GM21619 (cell line): ENCODE measurements around the gene KCTD1.

Source experiments
- ATAC-seq: cut with Tn5 transposase; IDR thresholded peaks from one replicate; pipeline ENCODE4 v1.9.1; 2021; ENCODE audit not compliant: unreplicated experiment

The KCTD1 gene

DNA sequence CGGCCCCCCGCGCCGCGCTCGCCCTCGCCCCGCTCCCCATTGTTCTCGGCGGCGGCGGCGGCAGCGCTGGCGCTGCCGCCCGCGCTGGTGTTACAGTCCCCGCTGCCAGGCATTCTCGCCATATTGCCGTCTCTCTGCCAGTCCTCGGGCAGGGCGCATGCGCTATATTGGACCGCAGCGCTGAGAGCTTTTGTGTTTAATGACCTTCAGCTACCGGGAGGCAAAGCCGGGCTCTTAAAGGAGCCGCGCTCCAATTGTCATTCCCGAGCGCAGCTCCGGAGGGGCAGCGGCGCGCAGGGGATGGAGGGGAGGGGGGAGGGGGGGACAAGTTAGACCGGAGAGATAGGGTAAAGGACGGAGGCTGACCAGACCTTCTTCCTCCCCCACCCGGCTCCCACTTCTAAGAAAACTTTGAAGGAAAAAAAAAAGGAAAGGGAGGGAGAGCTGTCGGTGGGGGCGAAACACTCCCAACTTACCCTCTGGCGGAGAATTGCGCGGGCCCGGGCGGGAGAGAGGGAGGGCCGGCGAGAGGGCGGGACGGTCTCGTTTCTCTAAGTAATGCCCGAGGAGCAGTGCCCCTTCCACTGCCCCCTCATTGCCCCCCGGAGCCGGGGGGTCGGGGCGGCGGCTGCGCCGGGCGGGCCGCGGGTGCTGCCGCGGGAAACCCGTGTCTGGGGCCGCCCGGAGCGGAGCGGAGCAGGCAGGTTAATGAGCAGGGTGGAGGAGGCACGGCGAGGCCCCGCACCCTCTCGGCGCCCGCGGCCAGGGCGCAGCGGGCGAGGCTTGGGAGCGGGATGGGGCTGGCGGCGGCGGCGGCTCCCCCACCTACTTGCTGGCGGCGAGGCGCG, at the start of gene KCTD1:
Gene KCTD1 (minus strand): TSS at position 139 of the 848 bp plus-strand sequence. CDS start 17 bp downstream, at position 122.
- ATAC-seq: peak; percentile 34

DNA sequence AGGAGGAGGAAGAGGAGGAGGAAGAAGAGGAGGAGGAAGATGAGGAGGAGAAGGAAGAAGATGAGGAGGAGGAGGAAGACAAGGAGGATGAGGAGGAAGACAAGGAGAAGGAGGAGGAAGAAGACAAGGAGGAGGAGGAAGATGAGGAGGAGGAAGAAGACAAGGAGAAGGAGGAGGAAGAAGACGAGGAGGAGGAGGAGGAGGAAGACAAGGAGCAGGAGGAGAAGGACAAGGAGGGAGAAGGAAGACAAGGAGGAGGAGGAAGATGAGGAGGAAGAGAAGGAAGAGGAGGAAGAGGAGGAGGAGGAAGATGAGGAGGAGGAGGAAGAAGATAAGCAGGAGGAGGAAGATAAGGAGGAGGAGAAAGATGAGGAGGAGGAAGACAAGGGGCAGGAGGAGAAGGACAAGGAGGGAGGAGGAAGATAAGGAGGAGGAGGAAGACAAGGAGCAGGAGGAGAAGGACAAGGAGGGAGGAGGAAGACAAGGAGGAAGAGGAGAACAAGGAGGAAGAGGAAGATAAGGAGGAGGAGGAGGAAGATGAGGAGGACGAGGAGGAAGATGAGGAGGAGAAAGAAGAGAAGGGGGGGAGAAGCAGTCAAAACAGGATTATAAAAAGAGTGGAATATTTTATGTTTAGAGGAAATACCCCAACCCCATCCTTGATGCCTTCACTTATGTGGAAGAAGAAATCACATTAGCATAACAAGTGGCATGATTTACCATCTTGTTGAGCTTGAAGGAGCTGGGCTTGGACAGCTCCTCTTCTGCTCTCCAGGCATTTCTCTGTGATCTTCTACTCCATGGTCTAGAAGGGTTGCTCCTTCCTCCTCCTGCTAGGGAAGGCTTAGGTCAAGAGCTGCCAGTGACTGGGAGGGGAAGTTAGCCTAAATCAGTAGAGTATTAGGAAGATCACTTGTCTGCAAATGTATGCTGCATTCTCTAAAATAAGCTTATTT, 45.3 kb upstream of the KCTD1 start:
- ATAC-seq: no peak

DNA sequence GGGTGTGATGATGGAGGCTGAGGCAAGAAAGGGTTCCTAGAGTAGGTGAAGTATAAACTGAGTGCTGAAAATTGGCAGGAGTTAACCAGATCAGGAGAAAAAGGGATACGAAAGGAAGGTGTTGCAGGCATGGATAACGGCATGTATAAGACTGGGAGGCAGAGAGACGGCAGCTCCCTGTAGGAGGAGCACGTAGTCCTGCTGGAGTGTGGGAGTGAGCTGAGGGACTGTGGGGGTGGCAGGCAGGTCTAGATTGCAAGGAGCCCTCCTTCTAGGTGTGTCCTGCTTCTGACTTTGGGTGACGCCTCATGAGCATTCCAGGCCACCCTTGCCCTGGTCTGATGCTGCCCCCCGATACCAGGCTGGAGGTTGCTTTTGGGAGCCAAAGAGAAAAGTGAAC, 36.4 kb upstream of the KCTD1 start:
- no peak for ATAC-seq

DNA sequence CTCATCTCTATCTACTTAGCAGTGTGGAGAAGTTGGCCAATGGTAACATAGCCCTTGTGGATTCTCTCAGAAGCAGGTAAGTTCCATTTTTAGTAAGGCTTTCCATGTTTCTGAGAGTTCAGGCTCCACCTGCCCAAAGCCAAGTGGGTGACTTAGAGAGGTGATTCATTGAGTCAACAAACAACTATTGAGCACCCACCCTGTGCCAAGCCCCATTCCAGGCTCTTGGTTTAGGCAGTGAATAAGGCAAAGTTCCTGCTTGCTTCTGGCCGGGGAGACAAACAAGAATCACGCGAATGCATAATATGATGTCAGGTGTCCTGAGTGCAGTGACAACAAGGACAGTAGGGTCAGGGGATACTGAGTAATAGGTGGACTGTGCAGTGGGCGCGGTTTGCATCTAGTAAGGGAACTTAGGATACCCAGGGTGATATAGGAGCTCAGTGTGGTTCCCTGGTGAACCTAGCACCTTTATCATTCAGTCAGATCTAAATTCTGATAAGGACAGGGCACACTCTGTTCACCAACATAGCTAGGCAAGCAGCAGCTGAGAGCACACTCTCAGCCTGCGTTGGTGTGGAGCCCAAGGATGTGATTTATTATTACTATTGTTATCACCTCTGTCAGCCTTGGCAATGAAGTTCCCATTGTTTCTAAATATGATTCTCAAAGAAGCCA, 31.7 kb upstream of the KCTD1 start:
- ATAC-seq: no peak

DNA sequence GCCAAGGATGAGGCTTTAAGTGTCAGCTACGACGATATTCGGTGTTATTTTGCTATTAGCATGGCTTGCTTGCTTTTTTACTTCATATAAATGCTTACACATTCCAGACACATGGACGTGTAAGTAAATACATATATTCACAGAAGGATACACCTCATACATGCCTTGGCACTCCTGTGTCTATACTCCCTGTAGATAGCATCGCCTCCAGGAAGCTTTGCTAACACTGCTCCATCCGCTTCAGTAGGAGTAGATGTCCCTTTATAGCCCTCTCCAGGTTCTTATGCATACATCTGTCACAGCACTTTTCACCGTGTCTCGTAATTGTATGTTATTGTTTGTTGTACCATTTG, 27.5 kb upstream of the KCTD1 start:
- ATAC-seq: no peak

DNA sequence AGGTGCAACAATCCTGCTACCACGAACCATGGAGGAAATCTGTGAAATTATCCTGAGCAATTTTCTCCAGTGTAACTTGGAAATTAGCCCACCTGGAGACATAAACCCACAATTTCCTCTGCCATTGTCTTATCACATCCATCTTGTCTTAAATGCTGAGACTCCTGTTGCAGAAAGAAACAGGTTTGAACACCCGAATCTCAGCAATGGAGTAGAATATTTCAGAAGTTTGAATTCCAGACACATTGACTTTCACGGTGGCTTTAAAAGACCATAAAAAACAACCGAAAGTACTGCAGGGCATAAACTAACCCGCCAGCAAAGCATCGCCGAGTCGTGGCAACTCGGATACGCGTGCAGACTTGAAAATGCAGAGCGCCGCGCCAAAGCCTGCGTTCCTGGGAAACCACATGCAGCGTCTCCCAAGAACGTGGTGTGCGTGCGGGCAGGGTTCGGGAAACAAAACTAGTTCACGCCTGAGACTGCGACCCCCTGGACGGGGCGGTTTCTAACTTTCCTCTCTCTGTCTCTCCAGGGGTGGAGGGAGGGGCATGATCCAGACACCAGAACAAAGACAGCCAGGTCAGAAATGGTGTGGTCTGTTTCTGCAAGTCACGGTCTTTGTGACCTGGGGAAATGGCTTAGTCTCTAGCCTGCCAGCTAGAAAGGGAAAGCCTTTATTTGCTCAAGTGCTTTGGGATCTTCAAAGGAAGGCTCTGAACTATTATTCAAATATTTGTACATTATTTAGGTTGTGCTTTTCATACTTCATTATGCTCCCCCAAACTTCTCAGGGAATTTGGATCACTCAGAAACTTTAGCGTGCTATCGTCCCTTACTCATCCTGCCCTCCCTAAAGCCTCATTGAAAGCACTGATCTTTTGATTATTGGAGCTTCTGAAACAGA, 26.9 kb upstream of the KCTD1 start:
- no peak for ATAC-seq

DNA sequence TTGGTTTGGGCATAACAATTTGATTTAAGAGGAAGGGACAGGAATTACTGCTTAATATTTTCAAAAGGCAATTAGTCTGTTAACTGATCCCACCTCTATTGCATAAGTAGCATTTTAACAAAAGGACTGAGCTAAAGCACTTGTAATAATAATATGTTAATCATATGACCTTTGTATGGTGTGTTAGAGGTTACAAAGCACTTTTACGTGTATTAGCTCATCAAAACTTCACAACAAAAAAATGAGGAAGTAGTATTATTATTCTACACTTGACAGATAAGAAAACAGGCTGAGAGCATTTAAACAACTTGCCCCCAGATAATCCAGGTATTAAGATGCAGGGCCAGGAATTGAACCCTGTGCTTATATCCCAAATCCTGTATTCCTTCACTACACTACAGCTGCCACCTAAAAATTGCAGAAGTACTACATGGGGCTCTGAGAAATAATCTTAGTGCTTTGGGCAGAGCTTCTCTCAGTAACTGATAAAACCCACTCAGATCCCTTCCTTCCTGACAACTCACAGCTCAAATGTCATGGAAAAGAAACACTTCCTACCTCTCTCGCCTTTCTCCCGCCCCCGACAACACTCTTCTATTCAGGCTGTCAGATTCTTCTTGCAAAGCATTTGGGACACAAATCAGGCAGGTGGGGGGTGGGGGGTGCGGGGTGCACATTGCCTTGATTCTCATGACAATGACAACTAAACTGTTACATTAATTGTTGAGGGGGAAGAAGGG, 20.7 kb upstream of the KCTD1 start:
- no peak for ATAC-seq

DNA sequence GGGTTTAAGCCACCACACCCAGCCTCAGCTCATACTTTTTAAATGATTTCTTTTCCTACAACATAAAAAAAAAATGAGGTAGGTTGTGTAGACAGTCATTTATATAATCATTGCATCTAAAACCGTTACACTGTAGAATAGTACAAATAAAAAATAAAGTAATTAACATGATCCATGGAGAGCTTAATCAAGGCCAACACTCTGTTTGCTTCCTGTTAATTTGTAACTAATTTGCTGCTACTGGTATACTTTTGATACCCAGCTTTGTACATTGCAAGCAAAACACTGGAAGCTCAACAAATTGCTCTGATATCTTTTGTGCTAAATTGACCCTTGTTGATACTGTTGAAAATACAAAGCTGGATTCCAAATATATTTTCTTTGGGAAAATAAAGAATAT, 20.2 kb upstream of the KCTD1 start:
- ATAC-seq: no peak

DNA sequence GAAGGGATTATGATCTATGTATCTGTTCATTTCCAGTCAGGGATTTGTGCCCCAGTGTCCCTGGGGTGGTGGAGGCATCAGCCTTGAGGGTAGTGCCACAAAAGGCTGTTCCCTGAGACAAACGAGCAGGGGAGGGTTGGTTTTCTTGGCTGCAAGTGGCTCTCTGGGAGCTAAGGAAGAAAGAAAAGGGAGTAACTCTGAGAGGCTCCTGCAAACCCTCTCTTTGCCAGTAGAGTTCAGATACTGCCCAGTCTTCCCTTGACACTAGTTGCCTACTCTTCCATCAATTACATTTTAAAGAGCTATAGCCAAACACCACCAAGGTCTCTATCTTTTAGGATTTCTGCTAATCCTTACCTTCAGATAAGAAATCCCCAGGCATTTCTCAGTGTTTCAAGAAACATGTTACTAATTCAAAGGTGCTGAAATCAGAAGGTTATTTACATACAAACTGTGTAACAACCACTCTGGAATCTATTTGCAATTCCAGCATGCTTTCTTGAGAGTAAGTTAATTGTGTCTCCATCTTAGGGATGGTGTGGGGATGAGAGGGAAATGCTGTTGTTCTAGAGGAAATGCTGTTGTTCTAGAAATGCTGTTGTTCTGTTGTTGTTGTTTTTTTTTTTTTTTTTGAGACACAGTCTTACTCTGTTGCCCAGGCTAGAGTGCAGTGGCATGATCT, 18.7 kb upstream of the KCTD1 start:
- no peak for ATAC-seq

DNA sequence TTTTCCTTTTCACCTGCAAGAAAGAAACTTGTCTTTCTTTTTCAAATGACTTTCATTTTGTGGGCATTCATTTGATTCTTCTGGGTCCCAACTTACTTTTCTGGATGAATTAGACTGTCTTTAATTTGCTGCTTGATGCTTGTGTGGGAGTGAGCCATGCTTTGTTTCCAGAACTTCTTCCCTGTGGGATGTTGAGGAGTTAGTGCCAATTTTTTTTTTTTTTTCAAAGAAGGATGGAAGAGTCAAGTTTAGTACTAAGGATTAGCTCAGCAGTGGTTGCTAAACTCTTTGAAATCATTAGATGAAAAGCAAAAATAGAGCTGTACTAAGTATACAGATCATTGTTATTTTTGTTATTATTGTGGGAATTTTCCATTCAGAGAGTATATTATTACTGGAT, 17.2 kb upstream of the KCTD1 start:
- no peak for ATAC-seq

DNA sequence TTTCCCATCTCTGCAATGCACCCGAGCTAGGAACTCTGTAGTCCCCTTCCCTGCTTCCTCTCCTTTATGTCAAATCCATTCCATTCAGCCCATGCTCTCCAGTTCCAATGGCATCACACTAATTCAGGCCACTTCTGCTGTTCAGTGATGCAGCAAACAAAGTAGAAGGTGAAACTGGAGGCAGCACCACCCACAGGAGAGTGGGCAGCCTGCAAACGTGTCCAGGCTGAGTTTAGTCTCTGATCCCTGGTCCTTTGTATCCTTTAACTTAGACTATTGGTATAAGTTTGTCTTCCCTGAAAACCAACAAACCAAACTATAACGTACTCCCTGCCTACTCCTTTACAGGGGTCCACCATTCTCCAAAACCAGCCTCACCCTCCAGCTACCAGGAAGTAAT, 14.7 kb upstream of the KCTD1 start:
- no peak for ATAC-seq

DNA sequence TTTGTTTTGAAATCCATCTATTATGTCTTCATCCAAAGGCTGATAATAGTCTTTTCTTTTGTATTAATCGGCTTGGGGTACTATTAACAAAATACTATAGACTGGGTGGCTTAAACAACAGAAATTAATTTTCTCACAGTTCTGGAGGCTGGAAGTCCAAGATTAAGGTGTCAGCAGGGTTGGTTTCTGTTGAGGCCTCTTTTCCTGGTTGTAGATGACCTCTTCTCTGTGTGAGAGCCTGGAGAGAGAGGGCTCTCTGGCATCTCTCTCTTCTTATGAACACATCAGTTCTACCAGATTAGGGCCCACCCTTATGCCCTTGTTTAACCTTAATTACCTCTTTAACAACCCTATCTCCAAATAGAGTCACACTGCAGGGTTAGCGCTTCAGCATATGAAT, 14.2 kb upstream of the KCTD1 start:
- ATAC-seq: no peak

DNA sequence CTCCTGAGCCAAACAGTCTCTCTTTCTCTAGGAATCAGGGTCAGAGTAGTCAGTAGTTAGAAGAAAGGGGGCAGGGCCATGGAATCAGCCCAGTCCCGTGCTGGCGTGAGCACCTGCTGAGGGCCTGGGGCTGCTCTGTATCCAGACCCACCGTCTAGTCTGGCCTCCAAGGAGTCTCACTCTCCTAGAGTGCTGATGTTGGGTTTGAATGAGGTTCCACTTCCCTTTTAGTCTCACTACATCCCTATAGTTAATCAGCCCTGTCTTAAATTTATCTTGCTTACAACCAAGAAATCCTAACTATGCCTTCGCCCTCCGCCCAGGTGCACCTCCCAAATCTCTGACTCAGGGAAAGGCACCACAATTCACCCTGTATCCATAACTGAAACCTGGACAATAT, 13.4 kb upstream of the KCTD1 start:
- no peak for ATAC-seq

DNA sequence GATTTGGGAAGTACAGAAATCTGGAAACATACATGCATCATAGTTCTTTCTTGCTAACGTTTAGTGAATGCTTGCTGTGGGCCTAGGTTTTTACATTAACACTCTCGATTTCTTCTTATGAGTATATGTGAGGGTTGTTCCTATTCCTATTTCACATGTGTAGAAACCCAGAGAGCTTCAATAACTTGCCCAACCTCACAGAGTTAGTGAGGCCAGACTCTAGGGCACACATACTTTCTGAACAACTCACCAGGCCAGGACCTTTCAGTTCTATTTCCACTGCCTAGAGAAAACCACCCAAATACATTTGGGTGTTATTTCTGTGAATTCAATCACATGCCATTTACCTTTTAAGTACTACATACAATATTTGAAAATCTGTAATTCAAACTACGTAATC, 8.2 kb upstream of the KCTD1 start:
- ATAC-seq: peak; percentile 94

DNA sequence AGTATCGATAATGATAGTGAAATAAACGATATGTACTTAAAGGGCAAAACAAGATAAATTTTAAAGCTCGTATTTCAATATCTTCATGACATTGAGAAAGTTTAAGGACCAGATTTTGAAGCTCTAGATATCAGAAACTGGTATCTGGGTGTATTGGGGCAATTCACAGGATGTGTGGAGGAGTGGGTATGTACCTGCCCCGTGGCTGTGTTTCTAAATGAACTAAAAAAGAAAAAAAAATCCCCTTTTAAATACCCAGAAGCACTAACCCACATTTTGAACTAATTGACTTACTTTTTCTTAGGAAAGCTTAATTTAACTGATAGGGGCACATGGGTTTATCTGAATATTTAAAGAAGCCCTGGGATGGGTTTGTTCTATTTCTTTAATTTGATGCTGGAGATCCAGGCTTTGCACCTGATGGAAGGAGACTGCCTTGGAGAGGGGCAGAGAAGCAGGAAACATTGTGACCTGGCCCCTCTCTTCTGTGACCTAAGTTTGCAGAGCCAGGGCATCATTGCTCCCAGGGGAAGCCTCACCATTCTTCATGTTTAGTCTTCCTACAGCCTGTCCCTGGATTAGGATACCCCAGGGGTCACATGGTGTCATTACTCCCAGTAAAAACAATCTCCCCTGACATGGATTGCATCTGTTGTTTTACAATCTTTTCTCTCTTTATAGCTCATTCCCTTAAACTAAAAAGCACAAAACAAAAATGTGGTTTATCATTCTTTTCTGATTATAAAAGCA, 7.6 kb upstream of the KCTD1 start:
- no peak for ATAC-seq

DNA sequence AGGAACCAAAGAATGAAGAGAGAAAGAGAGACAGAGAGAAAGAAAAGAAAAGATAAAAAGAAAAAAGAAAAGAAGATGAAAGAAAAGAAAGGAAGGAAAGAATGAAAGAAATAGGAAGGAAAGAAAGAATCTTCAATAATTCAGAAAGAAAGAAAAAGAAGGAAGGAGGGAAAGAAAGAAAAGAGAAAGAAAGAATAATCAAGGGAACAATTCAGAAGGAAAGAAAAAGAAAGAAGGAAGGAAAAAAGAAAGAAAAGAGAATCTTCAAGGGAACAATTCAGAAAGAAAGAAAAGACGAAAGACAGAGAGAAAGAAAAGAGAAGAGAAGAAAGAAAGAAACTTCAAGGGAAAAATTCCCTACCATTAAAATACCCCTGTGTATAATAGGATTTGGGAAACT, 5.6 kb upstream of the KCTD1 start:
- ATAC-seq: no peak

DNA sequence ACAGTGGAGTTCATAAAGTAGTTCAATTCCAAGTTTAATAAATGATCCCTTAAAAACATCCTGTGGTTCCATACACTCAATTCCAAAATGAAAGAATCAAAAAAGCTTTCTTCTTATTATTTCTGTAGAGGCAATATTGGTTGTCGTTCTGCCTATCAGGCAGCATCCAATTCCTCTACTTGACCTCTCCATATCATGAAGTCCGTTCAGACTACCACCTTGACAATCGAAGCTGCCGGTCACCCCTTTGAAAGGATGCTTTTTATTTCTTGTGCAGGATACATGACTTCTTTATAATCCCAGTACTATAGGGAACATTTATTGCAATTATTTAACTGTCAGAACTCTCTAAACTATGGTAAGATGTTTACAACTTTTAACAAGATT, 3.3 kb upstream of the KCTD1 start:
- no peak for ATAC-seq

DNA sequence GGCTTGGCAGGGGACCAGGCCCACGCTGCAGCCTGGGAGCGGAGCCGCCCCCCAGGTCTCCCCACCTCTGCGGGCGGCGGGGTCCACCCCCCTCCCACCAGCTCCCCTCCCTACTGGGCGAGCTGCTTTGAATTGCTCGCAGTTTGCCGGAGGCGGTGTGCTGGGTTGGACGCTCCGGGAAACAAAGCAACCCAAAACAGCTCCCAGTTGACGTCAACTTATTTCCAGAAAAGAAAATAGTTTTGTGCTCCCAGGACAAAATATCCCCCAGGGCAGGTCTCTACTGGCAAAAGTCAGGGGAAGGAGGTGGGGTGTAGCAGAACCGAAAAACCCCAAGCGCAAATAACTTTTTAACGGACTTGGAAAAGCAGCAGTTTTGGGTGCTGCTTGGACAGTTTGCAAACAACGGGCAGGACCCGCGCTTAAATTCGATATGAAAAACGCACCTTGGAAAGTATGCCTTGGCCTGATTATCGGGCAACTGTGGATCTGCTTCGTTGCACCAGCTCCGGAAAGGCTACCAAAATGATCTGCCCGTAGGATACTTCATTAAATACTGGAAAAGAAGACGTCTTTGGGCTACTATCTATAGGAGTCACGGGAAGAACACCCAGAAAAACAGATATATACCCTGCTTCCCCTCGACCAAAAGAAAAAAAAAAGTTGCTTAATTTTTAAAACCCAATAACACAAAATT, 2.8 kb upstream of the KCTD1 start:
- ATAC-seq: no peak
